NCI-H2171 (cell line): ENCODE results near the gene ANKRD29.
"Not testable (repeated sequence)": the region's sequence is repeated elsewhere in the genome, so short reads cannot be mapped to it uniquely, and the experiment has no call there.

Experiments
- DNase-seq: peaks from one replicate; lab custom pipeline; 2025; lab: John Stamatoyannopoulos, UW

Gene ANKRD29

GRCh38 chr18:23583071-23583865, 79.4 kb downstream of the ANKRD29 start:
- no peak for DNase-seq

DNA sequence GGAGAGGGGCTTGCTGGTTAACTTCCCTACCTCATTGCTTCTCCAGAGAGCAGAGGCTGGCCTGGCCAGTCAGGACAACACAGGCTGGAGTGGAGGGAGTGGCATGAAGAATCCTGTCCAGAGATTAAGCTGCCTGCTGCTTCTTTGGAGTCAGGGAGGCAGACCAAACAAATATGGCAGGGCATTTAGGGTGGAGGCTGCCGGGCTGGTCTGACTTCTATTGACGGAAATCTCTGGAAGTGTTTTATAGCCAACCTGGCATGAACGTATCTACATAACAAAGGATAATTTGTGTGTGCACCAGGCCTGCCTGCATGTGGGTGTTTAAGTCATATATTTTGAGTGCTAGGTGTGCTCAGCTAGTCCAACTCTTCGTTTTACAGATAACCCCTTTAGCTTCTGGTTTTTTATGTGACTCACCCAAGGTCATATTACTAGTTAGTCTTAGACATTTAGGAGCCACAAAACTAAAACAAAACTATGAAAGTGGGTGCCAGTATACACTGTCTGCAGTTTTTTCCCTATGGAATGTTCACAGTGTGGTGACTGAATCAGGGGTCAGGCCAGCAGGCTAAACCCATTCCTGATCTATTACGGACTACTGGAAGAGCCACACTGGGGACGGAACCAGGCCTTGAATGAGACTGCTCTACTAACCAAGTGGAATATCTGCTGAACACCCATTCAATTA, 81.9 kb downstream of the ANKRD29 start:
- no peak for DNase-seq

DNA sequence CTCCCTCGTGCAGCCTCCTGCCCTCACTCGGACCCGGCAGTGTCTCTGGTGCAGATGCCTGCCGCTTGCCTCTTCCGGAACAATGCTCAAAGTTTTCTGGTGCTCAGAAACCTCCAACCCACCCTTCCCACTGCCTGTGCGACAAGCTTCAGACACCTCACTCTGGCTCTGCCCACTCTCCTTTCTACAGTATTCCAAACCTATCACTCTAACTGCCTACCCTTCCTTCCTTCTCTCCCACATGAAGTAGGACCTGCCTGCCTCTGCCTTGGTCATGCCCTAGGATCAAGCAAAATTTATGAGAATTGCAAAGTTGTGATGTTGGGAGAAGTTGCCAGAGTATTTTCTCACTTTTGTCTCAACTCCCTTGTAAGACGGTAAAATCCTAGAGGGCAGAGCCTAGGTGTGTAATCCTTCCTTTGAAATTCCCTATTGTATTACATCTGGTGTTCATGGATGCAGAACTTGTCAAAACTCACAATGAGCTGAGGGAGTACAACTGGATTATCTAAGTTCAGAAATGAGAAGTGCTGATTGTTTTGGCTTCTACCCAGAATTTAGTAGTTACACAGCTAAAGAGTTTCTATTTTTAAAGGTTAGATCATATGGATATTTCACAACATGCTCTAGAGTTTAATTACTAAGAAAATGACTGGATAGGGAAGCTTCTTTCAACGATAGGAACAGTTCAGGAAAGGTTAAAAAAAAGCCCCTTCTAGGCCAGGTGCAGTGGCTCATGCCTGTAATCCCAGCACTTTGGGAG, 83.6 kb downstream of the ANKRD29 start:
- DNase-seq: no peak

GRCh38 chr18:23578067-23578701, 84.5 kb downstream of the ANKRD29 start:
- no peak for DNase-seq

DNA sequence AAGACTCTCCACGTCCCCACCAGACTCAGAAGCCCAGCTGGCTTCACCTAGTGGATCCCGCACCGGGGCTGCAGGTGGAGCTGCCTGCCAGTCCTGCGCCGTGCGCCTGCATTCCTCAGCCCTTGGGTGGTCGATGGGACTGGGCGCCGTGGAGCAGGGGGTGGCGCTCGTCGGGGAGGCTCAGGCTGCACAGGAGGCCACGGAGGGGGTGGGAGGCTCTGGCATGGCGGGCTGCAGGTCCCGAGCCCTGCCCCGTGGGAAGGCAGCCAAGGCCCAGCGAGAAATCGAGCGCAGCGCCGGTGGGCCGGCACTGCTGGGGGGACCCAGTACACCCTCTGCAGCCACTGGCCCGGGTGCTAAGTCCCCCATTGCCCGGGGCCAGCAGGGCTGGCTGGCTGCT, 85.2 kb downstream of the ANKRD29 start:
- not testable (repeated sequence) for DNase-seq

GRCh38 chr18:23575309-23575651, 87.4 kb downstream of the ANKRD29 start:
- DNase-seq: no peak

DNA sequence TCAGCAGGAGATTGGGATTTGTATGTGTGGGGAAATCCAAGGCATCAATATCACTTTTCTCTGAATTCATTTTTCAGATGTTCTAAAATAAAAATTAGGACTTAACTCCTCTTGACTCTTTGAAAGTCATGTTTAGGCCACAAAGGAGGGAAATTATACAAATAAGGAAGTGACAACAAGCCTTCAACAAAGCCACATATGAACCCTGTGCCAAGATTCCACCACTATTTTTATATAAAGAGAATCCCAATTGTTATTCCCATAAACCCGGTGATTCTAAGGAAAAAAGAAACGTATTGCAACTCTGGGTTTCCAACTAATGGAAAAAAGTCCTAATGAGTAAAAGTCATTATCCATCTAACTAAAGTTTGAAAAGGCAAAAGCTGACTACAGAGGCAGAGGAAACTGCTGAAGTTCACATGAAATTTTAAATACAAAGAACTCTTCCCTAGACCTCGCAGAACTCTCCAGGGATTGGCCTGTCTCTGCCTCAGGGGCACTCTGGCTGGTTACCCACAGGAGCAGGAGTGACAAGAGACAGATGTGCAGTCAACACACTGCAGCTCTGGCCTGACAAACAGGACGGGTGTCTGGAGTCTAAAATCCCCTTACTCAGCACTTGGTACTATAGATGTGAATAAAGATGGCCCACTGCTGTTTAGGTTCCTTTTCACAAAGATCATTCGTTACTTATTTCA, 88.0 kb downstream of the ANKRD29 start:
- DNase-seq: no peak

- DNase-seq: no peak
Observed at GRCh38 chr18:23573626-23574431, 88.9 kb downstream of the ANKRD29 start.

- DNase-seq: no peak
Observed at GRCh38 chr18:23573020-23573419, 89.7 kb downstream of the ANKRD29 start.

- no peak for DNase-seq
Observed at GRCh38 chr18:23572570-23572969, 90.1 kb downstream of the ANKRD29 start.

- no peak for DNase-seq
Observed at GRCh38 chr18:23572012-23572411, 90.7 kb downstream of the ANKRD29 start.

DNA sequence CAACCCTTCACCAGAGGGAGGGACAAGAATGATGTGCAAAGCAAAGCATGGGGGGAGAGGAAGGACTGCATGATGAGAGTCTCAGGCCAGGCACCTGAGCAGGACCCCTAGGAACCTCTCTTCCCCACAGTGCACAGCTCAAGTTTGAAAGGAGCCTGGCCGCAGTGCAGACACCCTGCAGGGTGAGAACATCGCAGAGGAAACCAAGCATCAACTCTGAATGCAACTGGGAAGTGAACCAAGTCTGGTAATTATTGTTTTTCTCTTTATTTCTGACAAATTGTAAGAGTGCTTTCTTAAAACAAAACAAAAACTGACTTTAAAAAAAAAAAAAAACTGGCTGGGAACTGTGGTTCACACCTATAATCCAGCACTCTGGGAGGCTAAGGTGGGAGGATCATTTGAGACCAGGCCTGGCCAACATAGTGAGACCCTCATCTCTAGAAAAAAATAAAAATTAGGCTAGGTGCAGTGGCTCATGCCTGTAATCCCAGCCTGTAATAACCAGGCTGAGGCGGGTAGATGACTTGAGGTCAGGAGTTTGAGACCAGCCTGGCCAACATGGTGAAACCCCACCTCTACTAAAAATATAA, 91.7 kb downstream of the ANKRD29 start:
- DNase-seq: no peak

DNA sequence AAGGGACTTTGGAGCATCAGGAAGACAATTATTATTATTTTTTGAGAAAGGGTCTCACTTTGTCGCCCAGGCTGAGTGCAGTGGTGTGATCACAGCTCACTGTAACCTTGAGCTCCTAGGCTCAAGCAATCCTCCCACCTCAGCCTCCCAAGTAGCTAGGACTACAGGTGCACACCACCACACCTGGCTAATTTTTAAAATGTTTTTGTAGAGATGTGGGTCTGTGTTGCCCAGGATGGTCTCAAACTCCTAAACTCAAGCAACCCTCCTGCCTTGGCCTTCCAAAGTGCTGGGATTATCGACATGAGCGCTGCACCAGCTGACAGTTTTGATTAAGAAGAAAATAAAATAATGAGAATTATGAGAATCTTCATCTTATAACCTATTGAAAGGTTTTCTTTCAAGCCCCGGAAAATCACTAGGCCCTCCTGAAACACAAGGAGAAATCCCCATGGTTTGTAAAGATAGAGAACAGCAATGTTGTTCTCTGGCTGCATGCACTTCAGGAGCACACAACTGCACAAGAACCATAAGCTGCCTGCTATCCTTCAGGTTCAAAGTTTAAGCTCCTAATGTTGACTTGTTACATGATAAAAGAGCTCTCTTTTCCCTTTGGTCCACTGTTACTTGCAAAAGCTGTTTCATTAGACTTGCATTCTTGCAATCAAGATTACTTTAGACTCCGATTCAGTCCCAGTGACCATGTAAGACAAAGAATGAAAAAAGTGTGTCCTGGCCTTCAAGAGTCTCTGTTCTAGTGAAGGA, 93.2 kb downstream of the ANKRD29 start:
- DNase-seq: no peak

GRCh38 chr18:23568281-23569138, 94.2 kb downstream of the ANKRD29 start:
- no peak for DNase-seq

GRCh38 chr18:23567671-23568070, 95.0 kb downstream of the ANKRD29 start:
- DNase-seq: no peak

DNA sequence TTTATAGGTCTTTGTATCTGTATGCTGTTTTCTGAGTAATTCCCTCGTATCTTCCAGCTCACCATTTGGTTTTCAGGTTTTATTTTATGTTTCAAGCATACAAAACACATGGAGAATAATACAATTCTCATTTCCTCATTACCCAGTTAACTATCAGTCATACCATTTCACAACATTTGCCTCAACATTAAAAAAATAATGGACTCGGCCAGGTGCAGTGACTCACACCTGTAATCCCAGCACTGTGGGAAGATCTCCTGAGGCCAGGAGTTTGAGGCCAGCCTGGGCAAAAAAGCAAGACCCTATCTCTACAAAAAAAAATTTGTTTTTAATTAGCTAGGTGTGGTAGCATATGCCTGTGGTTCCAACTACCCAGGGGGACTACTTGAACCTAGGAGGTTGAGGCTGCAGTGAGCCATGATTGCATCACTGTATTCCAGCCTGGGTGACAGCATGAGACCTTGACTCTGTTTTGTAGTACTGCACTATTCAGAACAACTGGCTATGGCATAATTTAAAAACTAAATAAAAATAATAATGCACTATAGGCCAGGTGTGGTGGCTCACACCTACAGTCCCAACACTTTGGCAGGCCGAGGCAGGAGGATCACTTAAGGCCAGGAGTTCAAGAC, 96.7 kb downstream of the ANKRD29 start:
- no peak for DNase-seq

GRCh38 chr18:23563377-23564043, 99.2 kb downstream of the ANKRD29 start:
- no peak for DNase-seq

- no peak for DNase-seq
Observed at GRCh38 chr18:23560186-23560585, 102.5 kb downstream of the ANKRD29 start.
